Gastroesophageal sphincter (tissue), 3 donors: ENCODE results near the gene CDK18.

ENCODE experiments used
- POLR2A ChIP-seq, 2 donors: fragments of 450-650 bp; IDR thresholded peaks; one replicate each; pipeline ENCODE4 v1.6.1; 2017; ENCODE audit warnings: antibody characterized with exemption in 2 of 2, mild to moderate bottlenecking in 2 of 2, moderate library complexity in 1 of 2
- POLR2AphosphoS5 ChIP-seq: sonication (generic); formaldehyde crosslinking; IDR thresholded peaks from one replicate; pipeline ENCODE4 v1.6.1; 2017; ENCODE audit warnings: antibody characterized with exemption
- TF ChIP-seq, protein P1 (sequence below), 4 experiments: fragments of 200-600 bp in 2 of 4; fragments of 450-650 bp in 2 of 4; sonication (generic) in 1 of 4; IDR thresholded peaks; one replicate each; pipeline ENCODE4 v1.5.1; 2017 to 2019; ENCODE audit warnings: antibody characterized with exemption in 4 of 4, mild to moderate bottlenecking in 2 of 4, moderate library complexity in 2 of 4

DNA sequence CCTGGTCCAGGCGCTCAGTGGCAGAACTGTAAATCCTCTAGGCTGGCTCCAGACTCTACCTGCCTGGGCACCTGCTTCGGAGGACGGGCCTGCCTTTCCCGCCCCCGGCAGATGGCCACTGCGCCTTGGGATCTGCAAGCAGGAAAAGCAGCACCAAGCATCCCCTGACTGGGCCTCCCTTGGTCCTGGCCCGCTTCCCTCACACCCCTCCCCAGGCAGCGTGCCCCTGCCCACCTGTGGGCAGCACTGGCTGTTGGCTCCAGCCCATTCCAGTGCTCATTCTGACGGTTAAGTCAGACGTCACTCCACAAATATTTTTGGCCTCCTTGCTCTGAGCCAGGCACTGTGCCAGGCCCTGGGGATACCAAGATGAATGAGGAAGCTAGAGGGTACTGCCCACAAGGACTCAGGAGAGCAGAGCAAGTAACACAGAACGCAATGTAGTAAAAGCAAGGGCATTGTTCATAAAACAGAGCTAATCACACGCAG is 26.7 kb upstream of the CDK18 start:
- TF ChIP-seq, protein P1, sequence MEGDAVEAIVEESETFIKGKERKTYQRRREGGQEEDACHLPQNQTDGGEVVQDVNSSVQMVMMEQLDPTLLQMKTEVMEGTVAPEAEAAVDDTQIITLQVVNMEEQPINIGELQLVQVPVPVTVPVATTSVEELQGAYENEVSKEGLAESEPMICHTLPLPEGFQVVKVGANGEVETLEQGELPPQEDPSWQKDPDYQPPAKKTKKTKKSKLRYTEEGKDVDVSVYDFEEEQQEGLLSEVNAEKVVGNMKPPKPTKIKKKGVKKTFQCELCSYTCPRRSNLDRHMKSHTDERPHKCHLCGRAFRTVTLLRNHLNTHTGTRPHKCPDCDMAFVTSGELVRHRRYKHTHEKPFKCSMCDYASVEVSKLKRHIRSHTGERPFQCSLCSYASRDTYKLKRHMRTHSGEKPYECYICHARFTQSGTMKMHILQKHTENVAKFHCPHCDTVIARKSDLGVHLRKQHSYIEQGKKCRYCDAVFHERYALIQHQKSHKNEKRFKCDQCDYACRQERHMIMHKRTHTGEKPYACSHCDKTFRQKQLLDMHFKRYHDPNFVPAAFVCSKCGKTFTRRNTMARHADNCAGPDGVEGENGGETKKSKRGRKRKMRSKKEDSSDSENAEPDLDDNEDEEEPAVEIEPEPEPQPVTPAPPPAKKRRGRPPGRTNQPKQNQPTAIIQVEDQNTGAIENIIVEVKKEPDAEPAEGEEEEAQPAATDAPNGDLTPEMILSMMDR (IDR thresholded peaks at IDR 0.05): no peak
- TF ChIP-seq POLR2AphosphoS5: no peak
- TF ChIP-seq POLR2A (IDR thresholded peaks at IDR 0.05): no peak
